ENCODE results near the gene AP1G2.

DNA sequence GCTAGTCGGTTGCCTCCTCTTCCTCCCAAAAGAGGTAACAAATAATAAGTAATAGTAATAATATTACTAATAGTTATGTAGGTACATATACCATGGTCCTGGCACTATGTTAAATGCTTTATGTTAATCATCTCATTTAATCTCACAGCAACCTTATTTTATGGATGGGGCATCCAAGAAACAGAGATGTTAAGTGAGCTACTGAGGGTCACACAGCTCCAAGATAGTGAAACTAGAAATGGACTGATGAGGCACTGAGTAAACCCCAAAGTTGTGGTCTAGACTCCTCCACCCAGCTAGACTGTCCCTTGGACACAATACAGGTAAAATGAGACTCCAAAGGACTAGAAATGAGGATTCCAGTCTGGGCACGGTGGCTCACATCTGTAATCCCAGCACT is 31.1 kb downstream of the AP1G2 start:
- TF ChIP-seq, protein P1, sequence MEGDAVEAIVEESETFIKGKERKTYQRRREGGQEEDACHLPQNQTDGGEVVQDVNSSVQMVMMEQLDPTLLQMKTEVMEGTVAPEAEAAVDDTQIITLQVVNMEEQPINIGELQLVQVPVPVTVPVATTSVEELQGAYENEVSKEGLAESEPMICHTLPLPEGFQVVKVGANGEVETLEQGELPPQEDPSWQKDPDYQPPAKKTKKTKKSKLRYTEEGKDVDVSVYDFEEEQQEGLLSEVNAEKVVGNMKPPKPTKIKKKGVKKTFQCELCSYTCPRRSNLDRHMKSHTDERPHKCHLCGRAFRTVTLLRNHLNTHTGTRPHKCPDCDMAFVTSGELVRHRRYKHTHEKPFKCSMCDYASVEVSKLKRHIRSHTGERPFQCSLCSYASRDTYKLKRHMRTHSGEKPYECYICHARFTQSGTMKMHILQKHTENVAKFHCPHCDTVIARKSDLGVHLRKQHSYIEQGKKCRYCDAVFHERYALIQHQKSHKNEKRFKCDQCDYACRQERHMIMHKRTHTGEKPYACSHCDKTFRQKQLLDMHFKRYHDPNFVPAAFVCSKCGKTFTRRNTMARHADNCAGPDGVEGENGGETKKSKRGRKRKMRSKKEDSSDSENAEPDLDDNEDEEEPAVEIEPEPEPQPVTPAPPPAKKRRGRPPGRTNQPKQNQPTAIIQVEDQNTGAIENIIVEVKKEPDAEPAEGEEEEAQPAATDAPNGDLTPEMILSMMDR (conservative IDR thresholded peaks at IDR 0.05; ENCODE audit: low read depth, low read length) = no peak
- TF ChIP-seq EZH2 (IDR thresholded peaks at IDR 0.05; ENCODE audit: low read length, unreplicated experiment) = no peak

All from PC-3 (cell line).